ENCODE data around the gene APOL4. TPM values are rescaled to one million over a fixed set of nuclear protein-coding genes. Genes with fewer than 3 reads are reported as not detected.
A peak's percentile ranks its signal among the peaks of the same experiment; 100 is the strongest.
"Not testable (repeated sequence)": the region's sequence is repeated elsewhere in the genome, so short reads cannot be mapped to it uniquely, and the experiment has no call there.

APOL4 gene
- total RNA-seq, 1 experiment from 2014 or later = 1.6 TPM

- Histone ChIP-seq H3K9me3 (ENCODE audit: low read depth, low read length, poor library complexity, severe bottlenecking) (peaks cover 8% of the 10 kb centered on the region), H3K36me3 (ENCODE audit: insufficient read depth, low read length, poor library complexity, severe bottlenecking) (no peaks in the 10 kb centered on the region), H3K4me3 (ENCODE audit: low read depth, low read length, poor library complexity, severe bottlenecking) (no peak overlapping the region), H3K4me1 (ENCODE audit: insufficient read depth, low read length, poor library complexity, severe bottlenecking) (peaks cover 21% of the 10 kb centered on the region), H3K27me3 (replicated peaks; ENCODE audit: insufficient read depth, low read depth, low read length, poor library complexity) (no peaks in the 10 kb centered on the region), H3K27ac (ENCODE audit: low read depth, low read length, poor library complexity, severe bottlenecking) (no peak overlapping the region)
- no TSS peak for BruUV-seq (replicated peaks)
- intact Hi-C loops (cut with micrococcal nuclease; ENCODE audit: unreplicated experiment) = no loop called here
- CTCF ChIA-PET = no interaction called here
- no peak for DNase-seq (ENCODE audit: low spot score)
- no peak for TF ChIP-seq EZH2 (IDR thresholded peaks at IDR 0.05; ENCODE audit: borderline replicate concordance, low read depth, low read length, poor library complexity, severe bottlenecking)
- TF ChIP-seq CTCF (conservative IDR thresholded peaks at IDR 0.05; ENCODE audit: low read depth, low read length) = no peak
- POLR2A ChIA-PET (ENCODE audit: low non-redundant PET) = no interaction called here
These were observed 4.6 kb upstream of the APOL4 start for GRCh38 chr22:36206255-36206654.

- POLR2A ChIA-PET (ENCODE audit: low non-redundant PET); intact Hi-C loops (cut with micrococcal nuclease; ENCODE audit: unreplicated experiment); H3K36me3 ChIP-seq (ENCODE audit: insufficient read depth, low read length, poor library complexity, severe bottlenecking); CTCF ChIA-PET; BruUV-seq (replicated peaks); DNase-seq (ENCODE audit: low spot score); H3K27me3 ChIP-seq (replicated peaks; ENCODE audit: insufficient read depth, low read depth, low read length, poor library complexity); H3K27ac ChIP-seq (ENCODE audit: low read depth, low read length, poor library complexity, severe bottlenecking); H3K4me3 ChIP-seq (ENCODE audit: low read depth, low read length, poor library complexity, severe bottlenecking); H3K9me3 ChIP-seq (ENCODE audit: low read depth, low read length, poor library complexity, severe bottlenecking): not testable (repeated sequence)
- H3K4me1 ChIP-seq (ENCODE audit: insufficient read depth, low read length, poor library complexity, severe bottlenecking) = peaks cover 14% of the 10 kb centered on the region
These were observed 4.0 kb upstream of the APOL4 start for GRCh38 chr22:36205573-36205972.

DNA sequence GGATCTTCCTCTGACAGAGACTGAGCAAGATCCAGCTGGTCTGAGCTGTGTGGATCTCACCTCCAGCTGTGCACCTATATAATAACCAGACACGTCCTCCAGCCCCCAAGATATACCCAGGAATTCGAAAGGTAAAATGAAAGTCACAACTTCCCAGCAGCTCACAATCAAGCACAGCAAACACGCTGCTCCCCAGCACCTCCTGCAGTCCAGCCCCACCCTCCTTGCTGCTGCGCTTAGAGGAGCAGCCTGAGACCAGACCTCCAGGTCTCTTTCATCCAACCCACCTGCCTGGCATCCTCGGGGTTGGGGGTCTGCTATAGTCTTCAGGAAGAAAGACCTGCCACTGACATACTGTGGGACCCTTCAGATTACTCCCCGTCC lies 3.0 kb upstream of the APOL4 start:
- peaks cover 8% of the 10 kb centered on the region for H3K9me3 ChIP-seq (ENCODE audit: low read depth, low read length, poor library complexity, severe bottlenecking)
- H3K27me3 ChIP-seq (replicated peaks; ENCODE audit: insufficient read depth, low read depth, low read length, poor library complexity) = no peaks in the 10 kb centered on the region
- no peaks in the 10 kb centered on the region for H3K36me3 ChIP-seq (ENCODE audit: insufficient read depth, low read length, poor library complexity, severe bottlenecking)
- BruUV-seq (replicated peaks) = no TSS peak
- POLR2A ChIA-PET (ENCODE audit: low non-redundant PET) = interaction anchor here (0.7 to 0.9 kb wide), 2 partner anchors 12 to 85 kb away, joined by 3 read pairs; no protein-coding TSS in a partner anchor
- peaks cover 10% of the 10 kb centered on the region for H3K4me1 ChIP-seq (ENCODE audit: insufficient read depth, low read length, poor library complexity, severe bottlenecking)
- no peak overlapping the region for H3K4me3 ChIP-seq (ENCODE audit: low read depth, low read length, poor library complexity, severe bottlenecking)
- DNase-seq (ENCODE audit: low spot score) = no peak
- CTCF ChIA-PET = no interaction called here
- TF ChIP-seq EZH2 (IDR thresholded peaks at IDR 0.05; ENCODE audit: borderline replicate concordance, low read depth, low read length, poor library complexity, severe bottlenecking) (no peak), CTCF (conservative IDR thresholded peaks at IDR 0.05; ENCODE audit: low read depth, low read length) (0 out of 2 replicates have a peak, but pooled peaks have one; percentile 8)
- intact Hi-C loops (cut with micrococcal nuclease; ENCODE audit: unreplicated experiment) = no loop called here
- H3K27ac ChIP-seq (ENCODE audit: low read depth, low read length, poor library complexity, severe bottlenecking) = no peak overlapping the region

DNA sequence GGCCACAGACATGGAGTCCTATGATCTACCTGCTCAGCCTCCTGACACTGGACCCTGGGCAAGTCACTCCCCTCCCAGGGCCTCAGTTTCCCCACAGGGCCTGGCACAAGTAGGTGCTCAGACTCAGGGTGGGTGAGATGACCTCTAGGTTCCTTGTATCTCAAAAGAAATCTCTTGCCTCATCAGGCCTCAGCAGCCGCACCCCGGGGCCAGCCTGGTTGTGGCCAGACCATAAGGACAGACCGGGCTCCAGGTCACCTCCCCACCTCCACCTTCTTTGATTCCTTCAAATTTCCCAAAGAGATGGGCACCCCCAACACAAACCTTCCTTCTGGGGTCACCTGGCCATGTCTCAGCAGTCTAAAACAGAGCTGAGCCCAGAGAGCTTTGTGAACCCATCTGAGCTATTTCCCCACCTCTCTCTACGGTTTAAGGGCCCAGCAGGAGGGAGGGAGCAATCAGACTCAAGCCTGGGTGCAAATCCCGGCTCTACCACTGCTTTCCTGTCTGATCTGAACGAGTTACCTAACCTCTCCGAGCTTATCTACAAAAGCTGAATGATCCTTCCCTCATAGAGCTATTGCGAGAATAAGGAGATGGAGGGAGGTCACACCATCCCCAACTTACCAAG lies 2.5 kb upstream of the APOL4 start:
- Histone ChIP-seq H3K36me3 (ENCODE audit: insufficient read depth, low read length, poor library complexity, severe bottlenecking) (no peaks in the 10 kb centered on the region), H3K4me3 (ENCODE audit: low read depth, low read length, poor library complexity, severe bottlenecking) (no peak overlapping the region), H3K27ac (ENCODE audit: low read depth, low read length, poor library complexity, severe bottlenecking) (no peak overlapping the region), H3K9me3 (ENCODE audit: low read depth, low read length, poor library complexity, severe bottlenecking) (peaks cover 6% of the 10 kb centered on the region), H3K27me3 (replicated peaks; ENCODE audit: insufficient read depth, low read depth, low read length, poor library complexity) (no peaks in the 10 kb centered on the region), H3K4me1 (ENCODE audit: insufficient read depth, low read length, poor library complexity, severe bottlenecking) (peaks cover 10% of the 10 kb centered on the region)
- ChIA-PET CTCF (no interaction called here), POLR2A (ENCODE audit: low non-redundant PET) (interaction anchor here (0.7 to 0.9 kb wide), 2 partner anchors 13 to 85 kb away, joined by 3 read pairs; no protein-coding TSS in a partner anchor)
- DNase-seq (ENCODE audit: low spot score) = no peak
- no TSS peak for BruUV-seq (replicated peaks)
- intact Hi-C loops (cut with micrococcal nuclease; ENCODE audit: unreplicated experiment) = no loop called here
- no peak for TF ChIP-seq EZH2 (IDR thresholded peaks at IDR 0.05; ENCODE audit: borderline replicate concordance, low read depth, low read length, poor library complexity, severe bottlenecking)
- TF ChIP-seq CTCF (conservative IDR thresholded peaks at IDR 0.05; ENCODE audit: low read depth, low read length) = no peak

GRCh38 chr22:36203441-36203840 lies 1.8 kb upstream of the APOL4 start:
- intact Hi-C loops (cut with micrococcal nuclease; ENCODE audit: unreplicated experiment); BruUV-seq (replicated peaks): not testable (repeated sequence)

More at GRCh38 chr22:36203441-36203840, 1.8 kb upstream of the APOL4 start:
- POLR2A ChIA-PET (ENCODE audit: low non-redundant PET); H3K4me3 ChIP-seq (ENCODE audit: low read depth, low read length, poor library complexity, severe bottlenecking); H3K27ac ChIP-seq (ENCODE audit: low read depth, low read length, poor library complexity, severe bottlenecking); H3K27me3 ChIP-seq (replicated peaks; ENCODE audit: insufficient read depth, low read depth, low read length, poor library complexity); H3K36me3 ChIP-seq (ENCODE audit: insufficient read depth, low read length, poor library complexity, severe bottlenecking); DNase-seq (ENCODE audit: low spot score); H3K4me1 ChIP-seq (ENCODE audit: insufficient read depth, low read length, poor library complexity, severe bottlenecking); H3K9me3 ChIP-seq (ENCODE audit: low read depth, low read length, poor library complexity, severe bottlenecking): not testable (repeated sequence)
- CTCF ChIA-PET = interaction anchor here (0.6 kb wide), 1 partner anchor 14 kb away, joined by 4 read pairs; no protein-coding TSS in a partner anchor
